ENCODE results near the gene HOXD1.

- TF ChIP-seq YY1 (IDR thresholded peaks at IDR 0.05; ENCODE audit: insufficient read depth, insufficient read length) (no peak), SUZ12 (IDR thresholded peaks at IDR 0.05; ENCODE audit: extremely low read depth, insufficient read depth, insufficient read length) (no peak)
Measured at GRCh38 chr2:176200971-176201370, 12.5 kb downstream of the HOXD1 start.

Measured in NT2/D1 (cell line).